Measurements from ENCODE around the gene SLC22A6. TPM values are rescaled to one million over a fixed set of nuclear protein-coding genes. Genes with fewer than 3 reads are reported as not detected.
A peak's percentile ranks its signal among the peaks of the same experiment; 100 is the strongest.

The SLC22A6 gene
- total RNA-seq: not detected in 2 replicates

- no peak for TF ChIP-seq CTCF (IDR thresholded peaks at IDR 0.05; ENCODE audit: extremely low read depth, low read depth, low read length)
- Histone ChIP-seq H3K27me3 (ENCODE audit: insufficient read depth, low read length) (peaks cover 3% of the 10 kb centered on the region), H3K27ac (ENCODE audit: low read depth, low read length) (no peak within 1 kb of the TSS), H3K79me2 (ENCODE audit: insufficient read depth, low read length) (no peaks in the 10 kb centered on the region), H3K4me1 (ENCODE audit: insufficient read depth, low read length) (no peaks in the 10 kb centered on the region), H4K20me1 (ENCODE audit: insufficient read depth, low read length) (no peaks in the 10 kb centered on the region), H3K4me2 (ENCODE audit: insufficient read depth, low read length) (no peak within 1 kb of the TSS), H3K9me3 (ENCODE audit: low read depth, low read length) (no peaks in the 10 kb centered on the region), H3K36me3 (ENCODE audit: insufficient read depth, low read length) (no peaks in the 10 kb centered on the region), H2AFZ (ENCODE audit: low read length) (no peak within 1 kb of the TSS), H3K4me3 (ENCODE audit: insufficient read depth, low read length) (no peak within 1 kb of the TSS)
- peak; percentile 52 for DNase-seq (ENCODE audit: insufficient read length, low spot score, missing footprints)
Measured at GRCh38 chr11:62984451-62984991, at the start of gene SLC22A6. TSS of gene SLC22A6 (minus strand) at chr11:62984967. CDS start at chr11:62984690, 277 bp downstream.

GRCh38 chr11:63032457-63032856 lies 47.7 kb upstream of the SLC22A6 start:
- no peak for DNase-seq (ENCODE audit: insufficient read length, low spot score, missing footprints)
- Histone ChIP-seq H3K79me2 (ENCODE audit: insufficient read depth, low read length) (no peaks in the 10 kb centered on the region), H3K4me3 (ENCODE audit: insufficient read depth, low read length) (no peak overlapping the region), H3K9me3 (ENCODE audit: low read depth, low read length) (no peaks in the 10 kb centered on the region), H2AFZ (ENCODE audit: low read length) (no peak overlapping the region), H3K4me1 (ENCODE audit: insufficient read depth, low read length) (no peaks in the 10 kb centered on the region), H3K27me3 (ENCODE audit: insufficient read depth, low read length) (peaks cover 9% of the 10 kb centered on the region), H4K20me1 (ENCODE audit: insufficient read depth, low read length) (no peaks in the 10 kb centered on the region), H3K36me3 (ENCODE audit: insufficient read depth, low read length) (no peaks in the 10 kb centered on the region), H3K4me2 (ENCODE audit: insufficient read depth, low read length) (no peak overlapping the region), H3K27ac (ENCODE audit: low read depth, low read length) (no peak overlapping the region)
- TF ChIP-seq CTCF (IDR thresholded peaks at IDR 0.05; ENCODE audit: extremely low read depth, low read depth, low read length): no peak

- no peaks in the 10 kb centered on the region for H3K79me2 ChIP-seq (ENCODE audit: insufficient read depth, low read length)
- no peaks in the 10 kb centered on the region for H3K4me1 ChIP-seq (ENCODE audit: insufficient read depth, low read length)
- TF ChIP-seq CTCF (IDR thresholded peaks at IDR 0.05; ENCODE audit: extremely low read depth, low read depth, low read length): peak; percentile 99
- H4K20me1 ChIP-seq (ENCODE audit: insufficient read depth, low read length): no peaks in the 10 kb centered on the region
- no peak overlapping the region for H3K4me3 ChIP-seq (ENCODE audit: insufficient read depth, low read length)
- H2AFZ ChIP-seq (ENCODE audit: low read length): peak overlapping the region; percentile 49
- peak overlapping the region; percentile 26 for H3K4me2 ChIP-seq (ENCODE audit: insufficient read depth, low read length)
- peak; percentile 95 for DNase-seq (ENCODE audit: insufficient read length, low spot score, missing footprints)
- H3K27me3 ChIP-seq (ENCODE audit: insufficient read depth, low read length): no peaks in the 10 kb centered on the region
- H3K9me3 ChIP-seq (ENCODE audit: low read depth, low read length): no peaks in the 10 kb centered on the region
- H3K27ac ChIP-seq (ENCODE audit: low read depth, low read length): no peak overlapping the region
- no peaks in the 10 kb centered on the region for H3K36me3 ChIP-seq (ENCODE audit: insufficient read depth, low read length)
Measured at GRCh38 chr11:63023841-63024648, 39.3 kb upstream of the SLC22A6 start.

- no peaks in the 10 kb centered on the region for H3K79me2 ChIP-seq (ENCODE audit: insufficient read depth, low read length)
- H3K9me3 ChIP-seq (ENCODE audit: low read depth, low read length): no peaks in the 10 kb centered on the region
- no peaks in the 10 kb centered on the region for H3K4me1 ChIP-seq (ENCODE audit: insufficient read depth, low read length)
- no peak for DNase-seq (ENCODE audit: insufficient read length, low spot score, missing footprints)
- H3K27me3 ChIP-seq (ENCODE audit: insufficient read depth, low read length): peaks cover 3% of the 10 kb centered on the region
- no peaks in the 10 kb centered on the region for H3K36me3 ChIP-seq (ENCODE audit: insufficient read depth, low read length)
- H3K27ac ChIP-seq (ENCODE audit: low read depth, low read length): no peak overlapping the region
- no peak overlapping the region for H3K4me2 ChIP-seq (ENCODE audit: insufficient read depth, low read length)
- H4K20me1 ChIP-seq (ENCODE audit: insufficient read depth, low read length): no peaks in the 10 kb centered on the region
- no peak for TF ChIP-seq CTCF (IDR thresholded peaks at IDR 0.05; ENCODE audit: extremely low read depth, low read depth, low read length)
- no peak overlapping the region for H2AFZ ChIP-seq (ENCODE audit: low read length)
- H3K4me3 ChIP-seq (ENCODE audit: insufficient read depth, low read length): no peak overlapping the region
Measured at GRCh38 chr11:63023222-63023814, 38.6 kb upstream of the SLC22A6 start.

All from osteoblast (primary cell).